Testis (tissue), 2 donors: ENCODE results near the gene CDYL2.

Experiments used
- POLR2A ChIP-seq: fragments of 450-650 bp; IDR thresholded peaks from one replicate; pipeline ENCODE4 v1.6.1; 2017; ENCODE audit warnings: antibody characterized with exemption, mild to moderate bottlenecking, moderate library complexity
- TF ChIP-seq, protein P1 (sequence below), 3 experiments: fragments of 450-650 bp in 2 of 3; fragments of 200-600 bp in 1 of 3; sonication (generic) in 1 of 3; IDR thresholded peaks; one replicate each; pipeline ENCODE4 v1.5.1; 2016 to 2019; ENCODE audit warnings: antibody characterized with exemption in 3 of 3, mild to moderate bottlenecking in 2 of 3, moderate library complexity in 1 of 3

DNA sequence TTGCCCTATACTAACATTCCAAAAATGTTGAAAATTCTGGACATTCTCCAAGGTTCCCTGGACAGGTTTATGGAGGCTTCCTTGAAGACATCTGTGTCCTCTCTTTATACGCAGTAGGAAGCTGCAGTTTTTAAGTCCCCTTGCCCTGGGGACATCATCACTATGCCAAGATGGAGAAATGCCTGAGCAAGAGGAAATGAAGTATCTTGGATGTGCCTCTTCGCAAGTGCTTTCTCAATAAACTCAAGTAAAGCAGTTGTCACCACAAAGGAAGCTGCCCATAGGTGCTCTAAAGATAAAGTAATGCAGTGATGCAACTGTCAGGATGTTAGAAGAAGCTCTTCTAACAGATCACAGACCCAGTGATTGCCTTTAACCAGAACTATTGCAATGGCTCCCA, 71.0 kb downstream of the CDYL2 start:
- TF ChIP-seq, protein P1, sequence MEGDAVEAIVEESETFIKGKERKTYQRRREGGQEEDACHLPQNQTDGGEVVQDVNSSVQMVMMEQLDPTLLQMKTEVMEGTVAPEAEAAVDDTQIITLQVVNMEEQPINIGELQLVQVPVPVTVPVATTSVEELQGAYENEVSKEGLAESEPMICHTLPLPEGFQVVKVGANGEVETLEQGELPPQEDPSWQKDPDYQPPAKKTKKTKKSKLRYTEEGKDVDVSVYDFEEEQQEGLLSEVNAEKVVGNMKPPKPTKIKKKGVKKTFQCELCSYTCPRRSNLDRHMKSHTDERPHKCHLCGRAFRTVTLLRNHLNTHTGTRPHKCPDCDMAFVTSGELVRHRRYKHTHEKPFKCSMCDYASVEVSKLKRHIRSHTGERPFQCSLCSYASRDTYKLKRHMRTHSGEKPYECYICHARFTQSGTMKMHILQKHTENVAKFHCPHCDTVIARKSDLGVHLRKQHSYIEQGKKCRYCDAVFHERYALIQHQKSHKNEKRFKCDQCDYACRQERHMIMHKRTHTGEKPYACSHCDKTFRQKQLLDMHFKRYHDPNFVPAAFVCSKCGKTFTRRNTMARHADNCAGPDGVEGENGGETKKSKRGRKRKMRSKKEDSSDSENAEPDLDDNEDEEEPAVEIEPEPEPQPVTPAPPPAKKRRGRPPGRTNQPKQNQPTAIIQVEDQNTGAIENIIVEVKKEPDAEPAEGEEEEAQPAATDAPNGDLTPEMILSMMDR (IDR thresholded peaks at IDR 0.05), result no peak
- no peak for TF ChIP-seq POLR2A
